H9 (cell line): ENCODE measurements around the gene STK31. TPM values are rescaled to one million over a fixed set of nuclear protein-coding genes. Genes with fewer than 3 reads are reported as not detected.

ENCODE experiments used
- DNase-seq: peaks from one replicate; pipeline ENCODE4 v3.0.0-alpha.2; 2017
- H2AFZ ChIP-seq: one replicate; pipeline ENCODE4 v1.6.1; 2013; ENCODE audit warnings: mild to moderate bottlenecking, low read length, control low read depth, moderate library complexity
- H2AK5ac ChIP-seq: 2 replicates; pipeline ENCODE4 v1.6.1; 2013; ENCODE audit warnings: low read length, control low read depth, mixed read lengths; ENCODE audit not compliant: insufficient read length
- H2BK120ac ChIP-seq: one replicate; pipeline ENCODE4 v1.6.1; 2013; ENCODE audit warnings: low read depth, mild to moderate bottlenecking, low read length, control low read depth, inconsistent platforms; ENCODE audit not compliant: poor library complexity, severe bottlenecking
- H2BK12ac ChIP-seq: 2 replicates; pipeline ENCODE4 v1.6.1; 2013; ENCODE audit warnings: low read length, control low read depth, mixed read lengths, low read depth; ENCODE audit not compliant: insufficient read length
- H2BK15ac ChIP-seq: 2 replicates; pipeline ENCODE4 v1.6.1; 2013; ENCODE audit warnings: low read depth, low read length, control low read depth
- H2BK20ac ChIP-seq: one replicate; pipeline ENCODE4 v1.6.1; 2013; ENCODE audit warnings: low read depth, mild to moderate bottlenecking, low read length, control low read depth, inconsistent platforms; ENCODE audit not compliant: poor library complexity, severe bottlenecking
- H2BK5ac ChIP-seq: 2 replicates; pipeline ENCODE4 v1.6.1; 2013; ENCODE audit warnings: low read length, control low read depth, mixed read lengths; ENCODE audit not compliant: insufficient read length
- H3K14ac ChIP-seq: 2 replicates; pipeline ENCODE4 v1.6.1; 2013; ENCODE audit warnings: low read length, control low read depth; ENCODE audit not compliant: insufficient read depth
- H3K18ac ChIP-seq: 2 replicates; pipeline ENCODE4 v1.6.1; 2013; ENCODE audit warnings: low read depth, mild to moderate bottlenecking, mixed read lengths, low read length, control low read depth; ENCODE audit not compliant: insufficient read length
- H3K23ac ChIP-seq: 2 replicates; pipeline ENCODE4 v1.6.1; 2013; ENCODE audit warnings: low read length, control low read depth, mixed read lengths, low read depth; ENCODE audit not compliant: insufficient read length
- H3K23me2 ChIP-seq: 2 replicates; pipeline ENCODE4 v1.6.1; 2013; ENCODE audit warnings: low read depth, mild to moderate bottlenecking, mixed read lengths, low read length, control low read depth; ENCODE audit not compliant: insufficient read length, poor library complexity, severe bottlenecking
- H3K27ac ChIP-seq: 2 replicates; pipeline ENCODE4 v1.5.1; 2013; ENCODE audit warnings: low read length, control low read depth, mixed read lengths, low read depth; ENCODE audit not compliant: insufficient read length
- H3K27me3 ChIP-seq: 2 replicates; pipeline ENCODE4 v1.6.1; 2013; ENCODE audit warnings: low read length, control low read depth, inconsistent platforms; ENCODE audit not compliant: insufficient read depth
- H3K4ac ChIP-seq: 2 replicates; pipeline ENCODE4 v1.6.1; 2013; ENCODE audit warnings: low read depth, mild to moderate bottlenecking, control low read depth, inconsistent platforms, low read length, moderate library complexity
- H3K4me1 ChIP-seq: 2 replicates; pipeline ENCODE4 v1.6.1; 2013; ENCODE audit warnings: low read length, control low read depth, inconsistent platforms; ENCODE audit not compliant: insufficient read depth
- H3K4me2 ChIP-seq: 2 replicates; pipeline ENCODE4 v1.6.1; 2013; ENCODE audit warnings: low read length, control low read depth, mixed read lengths; ENCODE audit not compliant: insufficient read length, insufficient read depth
- H3K56ac ChIP-seq: 2 replicates; pipeline ENCODE4 v1.6.1; 2013; ENCODE audit warnings: low read depth, mild to moderate bottlenecking, mixed read lengths, low read length, control low read depth; ENCODE audit not compliant: insufficient read length
- H3K79me1 ChIP-seq: 2 replicates; pipeline ENCODE4 v1.6.1; 2013; ENCODE audit warnings: low read depth, mild to moderate bottlenecking, moderate library complexity, low read length, control low read depth, inconsistent platforms; ENCODE audit not compliant: insufficient read depth, poor library complexity, severe bottlenecking
- H3K79me2 ChIP-seq: 2 replicates; pipeline ENCODE4 v1.6.1; 2013; ENCODE audit warnings: low read length, control low read depth, inconsistent platforms; ENCODE audit not compliant: insufficient read depth
- H3K9ac ChIP-seq: 2 replicates; pipeline ENCODE4 v1.6.1; 2013; ENCODE audit warnings: low read length, control low read depth, mixed read lengths; ENCODE audit not compliant: insufficient read length; ENCODE audit errors: extremely low read depth
- H3K9me3 ChIP-seq: one replicate; pipeline ENCODE4 v1.6.1; 2013; ENCODE audit warnings: low read depth, low read length, inconsistent platforms; ENCODE audit not compliant: control insufficient read depth
- H3T11ph ChIP-seq: one replicate; pipeline ENCODE4 v1.6.1; 2013; ENCODE audit warnings: mild to moderate bottlenecking, low read length, control low read depth, inconsistent platforms
- H4K20me1 ChIP-seq: one replicate; pipeline ENCODE4 v1.6.1; 2013; ENCODE audit not compliant: control insufficient read depth, insufficient read length, insufficient read depth
- H4K5ac ChIP-seq: 2 replicates; pipeline ENCODE4 v1.6.1; 2013; ENCODE audit warnings: low read depth, mild to moderate bottlenecking, mixed read lengths, low read length, control low read depth; ENCODE audit not compliant: insufficient read length
- H4K8ac ChIP-seq: replicated peaks from 2 replicates; pipeline ENCODE4 v1.6.1; 2013; ENCODE audit warnings: low read length, control low read depth, mixed read lengths, low read depth; ENCODE audit not compliant: insufficient read length
- H4K91ac ChIP-seq: 2 replicates; pipeline ENCODE4 v1.6.1; 2013; ENCODE audit warnings: low read depth, mild to moderate bottlenecking, moderate library complexity, mixed read lengths, low read length, control low read depth; ENCODE audit not compliant: insufficient read length
- H3K27ac Mint-ChIP-seq, 3 experiments: 2 replicates in 2 of 3; 3 replicates in 1 of 3; pipeline ENCODE4 v1.8.0; 2020 to 2021; ENCODE audit warnings: mixed read lengths in 3 of 3, mild to moderate bottlenecking in 1 of 3, moderate library complexity in 1 of 3
- H3K27me3 Mint-ChIP-seq: 2 replicates; pipeline ENCODE4 v1.8.0; 2021; ENCODE audit warnings: low read depth, mild to moderate bottlenecking, moderate library complexity, mixed read lengths
- H3K36me3 Mint-ChIP-seq, 3 experiments: 2 replicates in 2 of 3; 3 replicates in 1 of 3; pipeline ENCODE4 v1.8.0; 2020 to 2021; ENCODE audit warnings: low read depth in 3 of 3, mixed read lengths in 3 of 3; ENCODE audit not compliant: insufficient read depth in 1 of 3
- H3K4me1 Mint-ChIP-seq, 2 experiments: 2 replicates each; pipeline ENCODE4 v1.8.0; 2020; ENCODE audit warnings: mixed read lengths in 2 of 2
- H3K4me3 Mint-ChIP-seq, 2 experiments: 2 replicates in 1 of 2; 3 replicates in 1 of 2; pipeline ENCODE4 v1.8.0; 2020 to 2021; ENCODE audit warnings: mild to moderate bottlenecking in 2 of 2, mixed read lengths in 2 of 2, moderate library complexity in 1 of 2
- H3K9me3 Mint-ChIP-seq, 2 experiments: 2 replicates in 1 of 2; 3 replicates in 1 of 2; pipeline ENCODE4 v1.8.0; 2020; ENCODE audit warnings: mild to moderate bottlenecking in 2 of 2, mixed read lengths in 2 of 2, moderate library complexity in 1 of 2
- CTCF ChIP-seq: fragments of 200-600 bp; sonication (generic); conservative IDR thresholded peaks from 3 replicates; pipeline ENCODE4 v1.8.0; 2021; ENCODE audit warnings: antibody characterized with exemption, mild to moderate bottlenecking
- WGBS: extraction: QIAGEN DNeasy Blood & Tissue Kit; methylation state at CpG from one replicate; pipeline ENCODE4 v1.1.7; 2013; ENCODE audit warnings: missing lambda C conversion rate, low lambda C conversion rate, mixed read lengths; ENCODE audit not compliant: insufficient read length; ENCODE audit errors: extremely low coverage; 5-methylcytosine and 5-hydroxymethylcytosine counted together
- total RNA-seq: library from RNA; stranded (reverse); gene quantifications from 2 replicates; pipeline ENCODE4 v1.2.1, GENCODE V29; 2021

Gene STK31
- total RNA-seq, 1 experiment from 2014 or later, result 0.24 TPM

- H3K4me1 Mint-ChIP-seq, result no peaks in the 10 kb centered on the region
- H3K27me3 ChIP-seq, result no peaks in the 10 kb centered on the region
- no peaks in the 10 kb centered on the region for H3K79me2 ChIP-seq
- no peak overlapping the region for H3K27ac ChIP-seq
- H3K4me3 Mint-ChIP-seq, result no peak overlapping the region
- no peak overlapping the region for H3K14ac ChIP-seq
- no peak overlapping the region for H3K23ac ChIP-seq
- no peaks in the 10 kb centered on the region for H3K4me1 ChIP-seq
- H2BK12ac ChIP-seq, result no peak overlapping the region
- WGBS, result no CpG with 5 or more reads among the region's 4 CpGs
- H3K36me3 Mint-ChIP-seq, result peaks cover 4 to 22% (median 11%) of the 10 kb centered on the region in 3 experiments; a peak in 6 of 7 replicates
- DNase-seq, result no peak
- no peak overlapping the region for H4K5ac ChIP-seq
- H2AK5ac ChIP-seq, result no peak overlapping the region
- no peaks in the 10 kb centered on the region for H3K9me3 ChIP-seq
- no peak overlapping the region for H2BK20ac ChIP-seq
- H2BK120ac ChIP-seq, result no peak overlapping the region
- no peak overlapping the region for H2BK5ac ChIP-seq
- no peak overlapping the region for H3K27ac Mint-ChIP-seq
- no peak overlapping the region for H3K9ac ChIP-seq
- H2AFZ ChIP-seq, result no peak overlapping the region
- peaks cover 26 to 33% of the 10 kb centered on the region in 2 experiments for H3K9me3 Mint-ChIP-seq
- no peaks in the 10 kb centered on the region for H4K20me1 ChIP-seq
- TF ChIP-seq CTCF, result no peak
- no peak overlapping the region for H3K4ac ChIP-seq
- no peaks in the 10 kb centered on the region for H3K23me2 ChIP-seq
- no peak overlapping the region for H3K56ac ChIP-seq
- no peaks in the 10 kb centered on the region for H3K79me1 ChIP-seq
- H4K8ac ChIP-seq, result no peak overlapping the region
- H4K91ac ChIP-seq, result no peak overlapping the region
- no peak overlapping the region for H3T11ph ChIP-seq
- H2BK15ac ChIP-seq, result no peak overlapping the region
- H3K4me2 ChIP-seq, result no peak overlapping the region
- peaks cover 4% of the 10 kb centered on the region for H3K27me3 Mint-ChIP-seq
- H3K18ac ChIP-seq, result no peak overlapping the region
Measured at GRCh38 chr7:23743226-23743625, 33.2 kb downstream of the STK31 start.
